HEK293T (cell line): ENCODE results near the gene CLIC5.

ENCODE experiments used
- CTCF ChIA-PET: fragments of 350-600 bp; formaldehyde crosslinking; extraction: SDS; loops from one replicate; lab custom pipeline; 2021; ENCODE audit warnings: antibody characterized with exemption, inconsistent platforms; lab: Yijun Ruan, JAX
- POLR2A ChIA-PET: fragments of 350-600 bp; formaldehyde crosslinking; extraction: SDS; loops from one replicate; lab custom pipeline; 2020; ENCODE audit warnings: antibody characterized with exemption, inconsistent platforms; lab: Yijun Ruan, JAX
- DNase-seq: peaks from one replicate; pipeline ENCODE4 v3.0.0; 2012; ENCODE audit warnings: mixed read lengths; ENCODE audit errors: extremely low spot score
- ARNT ChIP-seq: fragments of 450-650 bp; IDR thresholded peaks from 2 replicates; pipeline ENCODE4 v1.6.1; 2017; ENCODE audit warnings: mild to moderate bottlenecking
- BHLHE40 ChIP-seq: fragments of 450-650 bp; IDR thresholded peaks from 2 replicates; pipeline ENCODE4 v1.6.1; 2016; ENCODE audit warnings: mild to moderate bottlenecking, moderate library complexity, borderline replicate concordance
- CTBP1 ChIP-seq: fragments of 450-650 bp; IDR thresholded peaks from 2 replicates; pipeline ENCODE4 v1.6.1; 2016; ENCODE audit warnings: borderline replicate concordance
- ELF4 ChIP-seq: fragments of 450-650 bp; IDR thresholded peaks from 2 replicates; pipeline ENCODE4 v1.6.1; 2017; ENCODE audit warnings: antibody characterized with exemption
- FOXA1 ChIP-seq: fragments of 450-650 bp; IDR thresholded peaks from 2 replicates; pipeline ENCODE4 v1.6.1; 2016; ENCODE audit warnings: mild to moderate bottlenecking
- FOXK2 ChIP-seq: fragments of 450-650 bp; IDR thresholded peaks from 2 replicates; pipeline ENCODE4 v1.6.1; 2016; ENCODE audit warnings: mild to moderate bottlenecking
- FOXM1 ChIP-seq: fragments of 450-650 bp; IDR thresholded peaks from 2 replicates; pipeline ENCODE4 v1.6.1; 2017; ENCODE audit warnings: mild to moderate bottlenecking, borderline replicate concordance
- HDGF ChIP-seq: fragments of 450-650 bp; IDR thresholded peaks from 2 replicates; pipeline ENCODE4 v1.6.1; 2017; ENCODE audit warnings: antibody characterized with exemption, borderline replicate concordance
- L3MBTL2 ChIP-seq: fragments of 450-650 bp; conservative IDR thresholded peaks from 2 replicates; pipeline ENCODE4 v1.6.1; 2016; ENCODE audit warnings: mild to moderate bottlenecking
- LEF1 ChIP-seq: fragments of 450-650 bp; IDR thresholded peaks from 2 replicates; pipeline ENCODE4 v1.6.1; 2017; ENCODE audit warnings: mild to moderate bottlenecking, borderline replicate concordance
- NFRKB ChIP-seq: fragments of 450-650 bp; IDR thresholded peaks from 2 replicates; pipeline ENCODE4 v1.6.1; 2016; ENCODE audit warnings: mild to moderate bottlenecking, moderate library complexity
- PKNOX1 ChIP-seq: fragments of 450-650 bp; IDR thresholded peaks from 2 replicates; pipeline ENCODE4 v1.6.1; 2016
- SP1 ChIP-seq: fragments of 450-650 bp; IDR thresholded peaks from 2 replicates; pipeline ENCODE4 v1.6.1; 2017
- SUZ12 ChIP-seq: fragments of 450-650 bp; IDR thresholded peaks from 2 replicates; pipeline ENCODE4 v1.6.1; 2016; ENCODE audit warnings: mild to moderate bottlenecking
- TARDBP ChIP-seq: fragments of 450-650 bp; IDR thresholded peaks from 2 replicates; pipeline ENCODE4 v1.6.1; 2016
- ZNF384 ChIP-seq: fragments of 450-650 bp; IDR thresholded peaks from 2 replicates; pipeline ENCODE4 v1.6.1; 2016

Gene CLIC5

GRCh38 chr6:45903959-45904358, 111.7 kb downstream of the CLIC5 start:
- no peak for TF ChIP-seq FOXK2
- no peak for TF ChIP-seq FOXA1
- TF ChIP-seq ZNF384 = no peak
- no peak for TF ChIP-seq CTBP1
- no peak for TF ChIP-seq ARNT
- TF ChIP-seq FOXM1 = no peak
- TF ChIP-seq NFRKB = no peak
- no peak for TF ChIP-seq ELF4
- no peak for TF ChIP-seq SUZ12
- TF ChIP-seq L3MBTL2 = no peak

GRCh38 chr6:45902984-45903383, 112.7 kb downstream of the CLIC5 start:
- CTCF ChIA-PET = no interaction called here
- POLR2A ChIA-PET = no interaction called here
- no peak for DNase-seq
- TF ChIP-seq LEF1 = no peak
- TF ChIP-seq SUZ12 = no peak

More at GRCh38 chr6:45903959-45904358, 111.7 kb downstream of the CLIC5 start:
- DNase-seq = no peak
- CTCF ChIA-PET = no interaction called here
- POLR2A ChIA-PET = no interaction called here

GRCh38 chr6:45901767-45902650, 113.7 kb downstream of the CLIC5 start:
- TF ChIP-seq FOXA1 = no peak
- no peak for TF ChIP-seq SP1
- TF ChIP-seq TARDBP = no peak
- TF ChIP-seq BHLHE40 = no peak
- TF ChIP-seq NFRKB = no peak
- TF ChIP-seq PKNOX1 = no peak
- no peak for TF ChIP-seq ZNF384
- TF ChIP-seq FOXM1 = no peak
- TF ChIP-seq L3MBTL2 = no peak
- no peak for TF ChIP-seq CTBP1
- TF ChIP-seq ELF4 = no peak
- ChIA-PET CTCF (no interaction called here), POLR2A (no interaction called here)

GRCh38 chr6:45900808-45901752, 114.6 kb downstream of the CLIC5 start:
- CTCF ChIA-PET = no interaction called here
- POLR2A ChIA-PET = no interaction called here
- TF ChIP-seq HDGF = no peak
- no peak for TF ChIP-seq CTBP1
- TF ChIP-seq ARNT = no peak
- no peak for TF ChIP-seq SP1
- TF ChIP-seq SUZ12 = no peak
- no peak for TF ChIP-seq BHLHE40
- TF ChIP-seq PKNOX1 = no peak
- TF ChIP-seq TARDBP = no peak
- no peak for TF ChIP-seq FOXK2
- TF ChIP-seq LEF1 = no peak
- no peak for TF ChIP-seq NFRKB
- no peak for TF ChIP-seq FOXM1
- no peak for TF ChIP-seq L3MBTL2
- DNase-seq = no peak

More at GRCh38 chr6:45901767-45902650, 113.7 kb downstream of the CLIC5 start:
- DNase-seq = no peak

- ChIA-PET CTCF (no interaction called here), POLR2A (no interaction called here)
- TF ChIP-seq ELF4 = no peak
- TF ChIP-seq FOXM1 = no peak
- TF ChIP-seq PKNOX1 = no peak
- no peak for TF ChIP-seq FOXA1
- TF ChIP-seq TARDBP = no peak
- no peak for TF ChIP-seq BHLHE40
- TF ChIP-seq LEF1 = no peak
- DNase-seq = no peak
These were observed 116.0 kb downstream of the CLIC5 start for GRCh38 chr6:45899683-45899946.

- ChIA-PET CTCF (no interaction called here), POLR2A (no interaction called here)
- DNase-seq = no peak
- TF ChIP-seq FOXK2 (no peak), ZNF384 (no peak), SUZ12 (no peak), HDGF (no peak), CTBP1 (no peak), L3MBTL2 (no peak), SP1 (no peak), LEF1 (no peak), NFRKB (no peak), TARDBP (no peak), ELF4 (no peak), FOXA1 (no peak), ARNT (no peak), FOXM1 (no peak), BHLHE40 (no peak)
These were observed 116.5 kb downstream of the CLIC5 start for GRCh38 chr6:45898941-45899682.
